HepG2 (cell line): ENCODE results near the gene NUDCD2. TPM values are rescaled to one million over a fixed set of nuclear protein-coding genes. Genes with fewer than 3 reads are reported as not detected.
A peak's percentile ranks its signal among the peaks of the same experiment; 100 is the strongest.

Experiments used
- CBX2 ChIP-seq, 2 experiments: fragments of 200-600 bp in 1 of 2; sonication (generic); formaldehyde crosslinking in 1 of 2; IDR thresholded peaks; 2 replicates each; pipeline versions ENCODE4 v1.7.0 to v1.8.1; 2018 to 2022; ENCODE audit warnings: low read depth in 2 of 2, low read length in 1 of 2, mild to moderate bottlenecking in 1 of 2, missing genetic modification reagents in 1 of 2
- DPF2 ChIP-seq: sonication (generic); formaldehyde crosslinking; IDR thresholded peaks from 2 replicates; pipeline ENCODE4 v1.4.0; 2020; ENCODE audit warnings: mild to moderate bottlenecking, low read depth, missing genetic modification reagents, borderline replicate concordance
- FOXA3 ChIP-seq: IDR thresholded peaks from 2 replicates; pipeline ENCODE4 v1.6.1; 2016; ENCODE audit warnings: missing genetic modification reagents, missing compliant biosample characterization
- FOXM1 ChIP-seq: sonication (generic); formaldehyde crosslinking; IDR thresholded peaks from 2 replicates; pipeline ENCODE4 v1.5.0; 2020; ENCODE audit warnings: missing genetic modification reagents
- GATA4 ChIP-seq: sonication (generic); IDR thresholded peaks from 2 replicates; pipeline ENCODE4 v1.6.1; 2016; ENCODE audit warnings: antibody characterized with exemption, low read depth, borderline replicate concordance
- KDM5A ChIP-seq: fragments of 200-600 bp; sonication (generic); IDR thresholded peaks from 2 replicates; pipeline ENCODE4 v1.7.0; 2018; ENCODE audit warnings: antibody characterized with exemption, mild to moderate bottlenecking, low read length, borderline replicate concordance
- KLF6 ChIP-seq: IDR thresholded peaks from 2 replicates; pipeline ENCODE4 v1.8.0; 2016; ENCODE audit warnings: missing biosample characterization, missing genetic modification reagents
- MBD4 ChIP-seq: IDR thresholded peaks from 2 replicates; pipeline ENCODE4 v1.6.1; 2012; ENCODE audit warnings: low read length, inconsistent platforms, borderline replicate concordance
- POLR2AphosphoS5 ChIP-seq: IDR thresholded peaks from 2 replicates; pipeline ENCODE4 v1.6.1; 2012; ENCODE audit warnings: low read depth, low read length
- YEATS2 ChIP-seq: sonication (generic); formaldehyde crosslinking; IDR thresholded peaks from 2 replicates; pipeline ENCODE4 v1.4.0; 2020; ENCODE audit warnings: missing genetic modification reagents, borderline replicate concordance
- ZNF326 ChIP-seq: sonication (generic); formaldehyde crosslinking; IDR thresholded peaks from 2 replicates; pipeline ENCODE4 v1.4.0; 2020; ENCODE audit warnings: missing genetic modification reagents, borderline replicate concordance
- ZNF616 ChIP-seq: sonication (generic); formaldehyde crosslinking; IDR thresholded peaks from 2 replicates; pipeline ENCODE4 v1.5.0; 2020; ENCODE audit warnings: low read depth, mild to moderate bottlenecking, missing genetic modification reagents
- ZNF781 ChIP-seq: sonication (generic); formaldehyde crosslinking; IDR thresholded peaks from 2 replicates; pipeline ENCODE4 v1.5.1; 2020; ENCODE audit warnings: borderline replicate concordance, mild to moderate bottlenecking, missing genetic modification reagents; ENCODE audit errors: not compliant biosample characterization
- polyA plus RNA-seq, 8 experiments: library from polyadenylated mRNA; depleted of rRNA in 3 of 8; stranded (reverse) in 7 of 8; unstranded in 1 of 8; fragments of >200 nt; fragmentation: Illumina TruSeq in 4 of 8; extraction: Trizol in 4 of 8; gene quantifications; 2 replicates each; pipeline versions ENCODE4 v1.2.1 to v1.2.3, GENCODE V29; 2011 to 2016; ENCODE audit warnings: low read depth in 4 of 8, missing spikeins in 1 of 8, mixed read lengths in 1 of 8; ENCODE audit not compliant: insufficient read depth in 1 of 8
- total RNA-seq, 5 experiments: library from RNA; depleted of rRNA; stranded (reverse); fragments of >200 nt; fragmentation: Illumina TruSeq; extraction: Trizol; gene quantifications; 2 replicates each; pipeline ENCODE4 v1.2.3, GENCODE V29; 2016; ENCODE audit warnings: low read depth in 1 of 5
- TF ChIP-seq, protein P1 (sequence below): sonication (generic); formaldehyde crosslinking; IDR thresholded peaks from 2 replicates; pipeline ENCODE4 v1.4.0; 2020; ENCODE audit warnings: missing genetic modification reagents
- TF ChIP-seq, protein P2 (sequence below): sonication (generic); formaldehyde crosslinking; IDR thresholded peaks from 2 replicates; pipeline ENCODE4 v1.8.1; 2023; ENCODE audit warnings: missing genetic modification reagents, inconsistent platforms, borderline replicate concordance
- TF ChIP-seq, protein P3 (sequence below): sonication (generic); formaldehyde crosslinking; conservative IDR thresholded peaks from 2 replicates; pipeline ENCODE4 v1.4.0; 2020; ENCODE audit warnings: missing genetic modification reagents
- TF ChIP-seq, protein P4 (sequence below): sonication (generic); formaldehyde crosslinking; IDR thresholded peaks from 2 replicates; pipeline ENCODE4 v1.4.0; 2020; ENCODE audit warnings: mild to moderate bottlenecking, missing genetic modification reagents

Gene NUDCD2
- total and polyA plus RNA-seq, 2 of the 13 experiments (the other 11 are each of a cell fraction or from before 2014, with no cell fraction given) = 14.8 to 39.2 TPM

DNA sequence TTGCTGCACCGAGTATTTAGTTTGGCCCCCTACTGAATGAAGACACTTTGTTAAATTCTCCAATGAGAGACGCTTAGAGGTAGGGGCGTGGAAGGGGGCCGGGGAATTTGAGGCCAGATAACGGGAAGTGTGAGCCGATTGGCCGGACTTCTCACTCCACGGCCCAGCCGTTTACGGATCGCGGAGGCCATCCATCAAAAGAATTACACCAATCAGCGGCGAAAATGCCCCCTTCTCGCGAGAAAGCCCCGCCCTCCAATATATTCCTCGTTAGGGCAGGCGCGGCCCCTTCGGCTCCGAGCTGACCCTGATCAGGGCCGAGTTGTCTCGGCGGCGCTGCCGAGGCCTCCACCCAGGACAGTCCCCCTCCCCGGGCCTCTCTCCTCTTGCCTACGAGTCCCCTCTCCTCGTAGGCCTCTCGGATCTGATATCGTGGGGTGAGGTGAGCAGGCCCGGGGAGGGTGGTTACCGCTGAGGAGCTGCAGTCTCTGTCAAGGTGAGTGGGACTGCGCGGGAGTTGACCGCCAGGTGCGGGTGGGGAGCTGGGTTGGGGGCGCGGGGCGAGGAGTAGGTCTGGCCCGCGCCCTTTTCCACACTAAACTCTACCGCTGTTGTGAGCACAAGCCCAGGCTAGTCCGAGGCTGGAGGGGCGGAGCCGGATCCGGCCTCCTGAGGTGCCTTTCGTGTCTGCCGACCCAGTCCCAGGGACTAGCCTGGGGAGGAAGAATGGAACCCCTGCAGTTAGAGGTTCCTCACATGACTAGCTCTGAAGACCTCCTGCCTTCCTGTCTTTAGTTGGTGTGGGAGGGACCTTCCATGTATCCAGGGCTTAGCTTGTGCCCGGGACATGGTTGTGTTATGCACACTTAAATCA is 22.4 kb downstream of the NUDCD2 start, which contains the start of gene CCNG1 (continued):
- TF ChIP-seq DPF2 (CRISPR knock-in tag) (no peak), KLF6 (CRISPR knock-in tag) (peak; percentile 58; the same call in 1 of the 2 replicates), FOXA3 (CRISPR knock-in tag) (no peak), ZNF616 (CRISPR knock-in tag) (no peak), ZNF326 (CRISPR knock-in tag) (no peak), MBD4 (no peak), CBX2 (IDR thresholded peaks at IDR 0.05; ENCODE audit: low read depth, low read length) (no peak), CBX2 (CRISPR knock-in tag; IDR thresholded peaks at IDR 0.05; ENCODE audit: low read depth) (no peak), ZNF781 (CRISPR knock-in tag) (peak; percentile 80), FOXM1 (CRISPR knock-in tag) (no peak), GATA4 (0 out of 2 replicates have a peak, but pooled peaks have one; percentile 31), POLR2AphosphoS5 (peak; percentile 96), KDM5A (peak; percentile 63; the same call in 1 of the 2 replicates), YEATS2 (CRISPR knock-in tag) (peak; percentile 75)
- TF ChIP-seq, protein P1, sequence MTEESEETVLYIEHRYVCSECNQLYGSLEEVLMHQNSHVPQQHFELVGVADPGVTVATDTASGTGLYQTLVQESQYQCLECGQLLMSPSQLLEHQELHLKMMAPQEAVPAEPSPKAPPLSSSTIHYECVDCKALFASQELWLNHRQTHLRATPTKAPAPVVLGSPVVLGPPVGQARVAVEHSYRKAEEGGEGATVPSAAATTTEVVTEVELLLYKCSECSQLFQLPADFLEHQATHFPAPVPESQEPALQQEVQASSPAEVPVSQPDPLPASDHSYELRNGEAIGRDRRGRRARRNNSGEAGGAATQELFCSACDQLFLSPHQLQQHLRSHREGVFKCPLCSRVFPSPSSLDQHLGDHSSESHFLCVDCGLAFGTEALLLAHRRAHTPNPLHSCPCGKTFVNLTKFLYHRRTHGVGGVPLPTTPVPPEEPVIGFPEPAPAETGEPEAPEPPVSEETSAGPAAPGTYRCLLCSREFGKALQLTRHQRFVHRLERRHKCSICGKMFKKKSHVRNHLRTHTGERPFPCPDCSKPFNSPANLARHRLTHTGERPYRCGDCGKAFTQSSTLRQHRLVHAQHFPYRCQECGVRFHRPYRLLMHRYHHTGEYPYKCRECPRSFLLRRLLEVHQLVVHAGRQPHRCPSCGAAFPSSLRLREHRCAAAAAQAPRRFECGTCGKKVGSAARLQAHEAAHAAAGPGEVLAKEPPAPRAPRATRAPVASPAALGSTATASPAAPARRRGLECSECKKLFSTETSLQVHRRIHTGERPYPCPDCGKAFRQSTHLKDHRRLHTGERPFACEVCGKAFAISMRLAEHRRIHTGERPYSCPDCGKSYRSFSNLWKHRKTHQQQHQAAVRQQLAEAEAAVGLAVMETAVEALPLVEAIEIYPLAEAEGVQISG (CRISPR knock-in tag) = peak; percentile 17; the same call in 1 of the 2 replicates
- TF ChIP-seq, protein P2, sequence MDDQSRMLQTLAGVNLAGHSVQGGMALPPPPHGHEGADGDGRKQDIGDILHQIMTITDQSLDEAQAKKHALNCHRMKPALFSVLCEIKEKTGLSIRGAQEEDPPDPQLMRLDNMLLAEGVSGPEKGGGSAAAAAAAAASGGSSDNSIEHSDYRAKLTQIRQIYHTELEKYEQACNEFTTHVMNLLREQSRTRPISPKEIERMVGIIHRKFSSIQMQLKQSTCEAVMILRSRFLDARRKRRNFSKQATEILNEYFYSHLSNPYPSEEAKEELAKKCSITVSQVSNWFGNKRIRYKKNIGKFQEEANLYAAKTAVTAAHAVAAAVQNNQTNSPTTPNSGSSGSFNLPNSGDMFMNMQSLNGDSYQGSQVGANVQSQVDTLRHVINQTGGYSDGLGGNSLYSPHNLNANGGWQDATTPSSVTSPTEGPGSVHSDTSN (CRISPR knock-in tag) = peak; percentile 81; the same call in 1 of the 2 replicates
- TF ChIP-seq, protein P3, sequence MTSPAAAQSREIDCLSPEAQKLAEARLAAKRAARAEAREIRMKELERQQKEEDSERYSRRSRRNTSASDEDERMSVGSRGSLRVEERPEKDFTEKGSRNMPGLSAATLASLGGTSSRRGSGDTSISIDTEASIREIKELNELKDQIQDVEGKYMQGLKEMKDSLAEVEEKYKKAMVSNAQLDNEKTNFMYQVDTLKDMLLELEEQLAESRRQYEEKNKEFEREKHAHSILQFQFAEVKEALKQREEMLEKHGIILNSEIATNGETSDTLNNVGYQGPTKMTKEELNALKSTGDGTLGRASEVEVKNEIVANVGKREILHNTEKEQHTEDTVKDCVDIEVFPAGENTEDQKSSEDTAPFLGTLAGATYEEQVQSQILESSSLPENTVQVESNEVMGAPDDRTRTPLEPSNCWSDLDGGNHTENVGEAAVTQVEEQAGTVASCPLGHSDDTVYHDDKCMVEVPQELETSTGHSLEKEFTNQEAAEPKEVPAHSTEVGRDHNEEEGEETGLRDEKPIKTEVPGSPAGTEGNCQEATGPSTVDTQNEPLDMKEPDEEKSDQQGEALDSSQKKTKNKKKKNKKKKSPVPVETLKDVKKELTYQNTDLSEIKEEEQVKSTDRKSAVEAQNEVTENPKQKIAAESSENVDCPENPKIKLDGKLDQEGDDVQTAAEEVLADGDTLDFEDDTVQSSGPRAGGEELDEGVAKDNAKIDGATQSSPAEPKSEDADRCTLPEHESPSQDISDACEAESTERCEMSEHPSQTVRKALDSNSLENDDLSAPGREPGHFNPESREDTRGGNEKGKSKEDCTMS = no peak
- TF ChIP-seq, protein P4, sequence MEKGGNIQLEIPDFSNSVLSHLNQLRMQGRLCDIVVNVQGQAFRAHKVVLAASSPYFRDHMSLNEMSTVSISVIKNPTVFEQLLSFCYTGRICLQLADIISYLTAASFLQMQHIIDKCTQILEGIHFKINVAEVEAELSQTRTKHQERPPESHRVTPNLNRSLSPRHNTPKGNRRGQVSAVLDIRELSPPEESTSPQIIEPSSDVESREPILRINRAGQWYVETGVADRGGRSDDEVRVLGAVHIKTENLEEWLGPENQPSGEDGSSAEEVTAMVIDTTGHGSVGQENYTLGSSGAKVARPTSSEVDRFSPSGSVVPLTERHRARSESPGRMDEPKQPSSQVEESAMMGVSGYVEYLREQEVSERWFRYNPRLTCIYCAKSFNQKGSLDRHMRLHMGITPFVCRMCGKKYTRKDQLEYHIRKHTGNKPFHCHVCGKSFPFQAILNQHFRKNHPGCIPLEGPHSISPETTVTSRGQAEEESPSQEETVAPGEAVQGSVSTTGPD = no peak
